K562 (cell line): ENCODE measurements around the gene CORT. TPM values are rescaled to one million over a fixed set of nuclear protein-coding genes. Genes with fewer than 3 reads are reported as not detected.

Source experiments
- BHLHE40 ChIP-seq: IDR thresholded peaks from 2 replicates; pipeline ENCODE4 v1.6.1; 2011; ENCODE audit warnings: low read length, improper control_type of control experiment
- GTF2A2 ChIP-seq: IDR thresholded peaks from 2 replicates; pipeline ENCODE4 v1.6.1; 2016; ENCODE audit warnings: mild to moderate bottlenecking, missing genetic modification characterization, missing compliant biosample characterization
- IFI16 ChIP-seq: fragments of 250-450 bp; sonication (Bioruptor Pico); IDR thresholded peaks from 2 replicates; pipeline ENCODE4 v2.1.2; 2022; ENCODE audit warnings: mild to moderate bottlenecking, inconsistent platforms
- MCM2 ChIP-seq: fragments of 450-650 bp; IDR thresholded peaks from 2 replicates; pipeline ENCODE4 v1.6.1; 2017; ENCODE audit warnings: low read depth, mild to moderate bottlenecking
- MITF ChIP-seq: IDR thresholded peaks from 2 replicates; pipeline ENCODE4 v1.6.1; 2014; ENCODE audit warnings: antibody characterized with exemption
- NR2C1 ChIP-seq, 2 experiments: fragments of 450-650 bp; IDR thresholded peaks; 2 replicates each; pipeline ENCODE4 v1.6.1; 2017; ENCODE audit warnings: mild to moderate bottlenecking in 2 of 2, antibody characterized with exemption in 1 of 2, inconsistent platforms in 1 of 2, missing compliant biosample characterization in 1 of 2, missing genetic modification characterization in 1 of 2
- NUFIP1 ChIP-seq: fragments of 450-650 bp; IDR thresholded peaks from 2 replicates; pipeline ENCODE4 v1.6.1; 2018; ENCODE audit not compliant: partially characterized antibody
- POLR3A ChIP-seq: IDR thresholded peaks from 2 replicates; pipeline ENCODE4 v1.6.1; 2011; ENCODE audit warnings: borderline replicate concordance, mild to moderate bottlenecking, moderate library complexity; ENCODE audit not compliant: insufficient read length, insufficient read depth; ENCODE audit errors: extremely low read depth
- RB1 ChIP-seq: fragments of 450-650 bp; IDR thresholded peaks from 2 replicates; pipeline ENCODE4 v1.6.1; 2017; ENCODE audit warnings: low read depth, mild to moderate bottlenecking
- RBM34 ChIP-seq: fragments of 200-400 bp; formaldehyde crosslinking; IDR thresholded peaks from 2 replicates; pipeline ENCODE4 v1.6.1; 2018; ENCODE audit warnings: low read length, borderline replicate concordance; ENCODE audit not compliant: insufficient read depth
- RFX5 ChIP-seq: IDR thresholded peaks from 2 replicates; pipeline ENCODE4 v1.6.1; 2011; ENCODE audit warnings: low read depth, mild to moderate bottlenecking, improper control_type of control experiment, low read length
- STAG1 ChIP-seq: sonication (generic); formaldehyde crosslinking; IDR thresholded peaks from 2 replicates; pipeline ENCODE4 v1.5.0; 2020; ENCODE audit warnings: missing genetic modification reagents, borderline replicate concordance
- STAT5B ChIP-seq: fragments of 250-450 bp; sonication (Bioruptor Pico); IDR thresholded peaks from 2 replicates; pipeline ENCODE4 v1.8.0; 2021; ENCODE audit warnings: mild to moderate bottlenecking, inconsistent platforms
- STAT6 ChIP-seq: sonication (generic); formaldehyde crosslinking; IDR thresholded peaks from 2 replicates; pipeline ENCODE4 v1.8.1; 2023; ENCODE audit warnings: mild to moderate bottlenecking, missing genetic modification reagents
- TCF15 ChIP-seq: fragments of 250-450 bp; sonication (Bioruptor Pico); IDR thresholded peaks from 2 replicates; pipeline ENCODE4 v1.8.0; 2022; ENCODE audit warnings: moderate library complexity, mild to moderate bottlenecking, inconsistent platforms
- ZBTB5 ChIP-seq: fragments of 450-650 bp; IDR thresholded peaks from 2 replicates; pipeline ENCODE4 v1.6.1; 2017; ENCODE audit warnings: antibody characterized with exemption
- ZC3H11A ChIP-seq: IDR thresholded peaks from 2 replicates; pipeline ENCODE4 v1.6.1; 2012; ENCODE audit warnings: low read depth, low read length, improper control_type of control experiment
- ZNF354B ChIP-seq: fragments of 250-450 bp; sonication (Bioruptor Pico); IDR thresholded peaks from 2 replicates; pipeline ENCODE4 v1.4.0; 2020
- ZNF512 ChIP-seq: IDR thresholded peaks from 2 replicates; pipeline ENCODE4 v1.6.1; 2016; ENCODE audit warnings: missing genetic modification characterization, missing compliant biosample characterization
- ZNF780A ChIP-seq: fragments of 250-450 bp; sonication (Bioruptor Pico); IDR thresholded peaks from 2 replicates; pipeline ENCODE4 v1.5.0; 2021; ENCODE audit warnings: mild to moderate bottlenecking
- polyA plus RNA-seq, 8 experiments: library from polyadenylated mRNA; depleted of rRNA in 4 of 8; stranded (reverse) in 5 of 8; unstranded in 3 of 8; fragments of >200 nt; fragmentation: Nextera tagmentation in 2 of 8; fragmentation: Illumina TruSeq in 1 of 8; extraction: Ambion mirVana in 2 of 8; extraction: Trizol in 1 of 8; gene quantifications; 2 replicates each; pipeline versions ENCODE4 v1.2.1 to v1.2.3, GENCODE V29; 2011 to 2014; ENCODE audit warnings: inconsistent platforms in 1 of 8, missing spikeins in 1 of 8
- total RNA-seq, 7 experiments: library from RNA; depleted of rRNA in 6 of 7; stranded (reverse); fragments of >200 nt in 6 of 7; fragmentation: Illumina TruSeq in 2 of 7; extraction: Trizol in 2 of 7; gene quantifications; 2 replicates each; pipeline versions ENCODE4 v1.2.1 to v1.2.3, GENCODE V29; 2011 to 2021; ENCODE audit warnings: low replicate concordance in 1 of 7

CORT gene
- total and polyA plus RNA-seq, 9 of the 15 experiments (the other 6 are each of a cell fraction or from before 2014, with no cell fraction given) = 0.08 to 0.54 (median 0.13) TPM; not detected in 5

- TF ChIP-seq STAT6 (CRISPR knock-in tag) (no peak), RB1 (peak; percentile 73), MITF (peak; percentile 7; the same call in 1 of the 2 replicates), NR2C1 (IDR thresholded peaks at IDR 0.05) (peak; percentile 79), NR2C1 (tag; IDR thresholded peaks at IDR 0.05) (peak; percentile 89), RFX5 (no peak), BHLHE40 (peak; percentile 71), ZNF354B (CRISPR knock-in tag) (no peak), STAT5B (CRISPR knock-in tag) (no peak), MCM2 (no peak), ZBTB5 (no peak), IFI16 (CRISPR knock-in tag) (no peak), GTF2A2 (tag) (no peak), ZNF512 (no peak), POLR3A (no peak), TCF15 (CRISPR knock-in tag) (no peak), STAG1 (CRISPR knock-in tag) (no peak), ZC3H11A (0 out of 2 replicates have a peak, but pooled peaks have one; percentile 10), ZNF780A (CRISPR knock-in tag) (no peak), NUFIP1 (no peak), RBM34 (no peak)
These were observed 25.0 kb downstream of the CORT start, which contains the start of gene PEX14 (continued) for GRCh38 chr1:10474613-10475507.
